GM19043 (cell line): Measurements from ENCODE around the gene TPD52L1.

ENCODE experiments used
- ATAC-seq: cut with Tn5 transposase; IDR thresholded peaks from one replicate; pipeline ENCODE4 v1.9.1; 2021; ENCODE audit warnings: low read depth; ENCODE audit not compliant: unreplicated experiment

TPD52L1 gene

DNA sequence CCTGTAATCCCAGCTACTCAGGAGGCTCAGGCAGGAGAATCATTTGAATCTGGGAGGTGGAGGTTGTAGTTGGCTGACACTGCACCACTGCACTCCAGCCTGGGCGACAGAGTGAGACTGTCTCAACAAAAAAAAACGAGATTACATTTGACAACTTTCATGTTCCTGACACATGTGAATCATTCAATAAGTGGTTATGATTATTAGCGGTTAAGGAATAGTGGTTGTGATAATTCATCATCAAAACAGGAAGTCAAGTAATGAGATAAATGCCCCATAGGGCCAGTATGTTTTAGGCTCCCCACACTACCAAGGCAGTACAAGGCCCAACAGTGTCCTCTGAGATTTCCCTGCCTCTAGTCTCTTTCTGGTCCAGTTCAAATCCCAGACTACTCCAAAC is 145.7 kb downstream of the TPD52L1 start:
- no peak for ATAC-seq

DNA sequence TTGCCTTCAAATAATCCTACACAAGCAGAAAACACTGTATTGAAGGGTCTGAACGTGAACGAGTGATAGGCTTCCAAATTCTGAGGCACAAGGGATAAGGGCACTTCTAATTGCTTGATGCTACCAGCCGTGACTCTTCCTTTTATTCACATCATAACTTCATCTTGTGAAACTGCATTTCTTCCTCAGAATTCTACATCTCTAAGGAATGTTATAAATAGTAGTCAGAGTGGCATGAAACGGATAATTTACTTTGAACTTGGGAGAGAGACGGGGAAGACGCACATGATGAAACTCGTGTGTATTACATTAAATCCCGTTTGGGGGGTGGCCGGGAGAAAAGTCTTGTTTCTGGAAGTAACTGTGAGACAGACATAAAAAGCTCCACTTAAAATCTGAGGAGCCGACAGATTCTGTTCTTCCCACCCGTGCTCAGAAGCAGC is 147.4 kb downstream of the TPD52L1 start:
- no peak for ATAC-seq

DNA sequence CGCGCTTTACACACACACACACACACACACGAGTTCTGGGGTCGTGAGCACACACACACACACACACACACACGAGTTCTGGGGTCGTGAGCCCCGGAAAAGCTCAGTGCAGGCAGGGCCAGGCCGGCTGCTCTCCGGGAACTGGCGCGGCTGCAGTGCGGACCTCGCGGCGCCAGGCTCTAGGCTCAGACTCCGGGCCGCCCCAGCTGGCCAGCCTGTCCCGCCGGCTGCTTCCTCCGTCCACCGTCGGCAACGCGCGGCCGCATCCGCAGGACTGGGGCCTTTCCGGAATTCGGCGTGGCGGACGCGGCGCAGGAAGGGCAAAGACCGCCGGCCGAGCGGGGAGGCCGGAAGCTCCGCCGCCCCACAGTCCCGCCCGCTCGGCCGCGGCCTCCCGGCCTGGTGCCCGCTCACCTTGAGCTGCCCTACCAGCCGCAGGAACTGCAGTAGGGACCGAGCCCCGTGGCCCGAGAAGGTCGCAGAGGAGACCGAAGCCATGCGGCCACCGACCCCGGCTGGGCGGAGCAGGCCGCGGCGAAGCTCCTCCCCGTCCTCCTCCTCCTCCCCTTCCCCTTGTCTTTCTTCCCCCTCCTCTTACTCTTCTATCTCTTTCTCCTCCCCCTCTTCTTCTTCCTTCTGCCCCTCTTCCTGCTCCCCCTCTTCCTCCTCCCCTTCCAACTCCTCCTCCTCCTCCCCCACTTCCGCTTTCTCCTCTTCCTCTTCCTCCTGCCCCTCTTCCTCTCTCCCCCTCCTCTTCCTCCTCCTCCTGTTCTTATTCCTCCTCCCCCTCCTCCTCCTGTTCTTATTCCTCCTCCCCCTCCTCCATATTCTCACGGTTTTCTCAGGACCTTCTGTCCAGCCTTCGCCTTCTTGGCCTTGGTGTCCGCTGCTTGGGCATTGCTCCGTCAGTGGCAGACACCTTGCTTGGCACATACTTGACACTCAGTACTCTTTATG is 148.1 kb downstream of the TPD52L1 start, which contains the start of gene HDDC2:
Gene HDDC2 (minus strand): TSS at position 533 of the 957 bp plus-strand sequence. CDS start 35 bp downstream, at position 498.
- peak; percentile 83 for ATAC-seq

GRCh38 chr6:125302840-125303511 is 149.4 kb downstream of the TPD52L1 start:
- ATAC-seq, result no peak

DNA sequence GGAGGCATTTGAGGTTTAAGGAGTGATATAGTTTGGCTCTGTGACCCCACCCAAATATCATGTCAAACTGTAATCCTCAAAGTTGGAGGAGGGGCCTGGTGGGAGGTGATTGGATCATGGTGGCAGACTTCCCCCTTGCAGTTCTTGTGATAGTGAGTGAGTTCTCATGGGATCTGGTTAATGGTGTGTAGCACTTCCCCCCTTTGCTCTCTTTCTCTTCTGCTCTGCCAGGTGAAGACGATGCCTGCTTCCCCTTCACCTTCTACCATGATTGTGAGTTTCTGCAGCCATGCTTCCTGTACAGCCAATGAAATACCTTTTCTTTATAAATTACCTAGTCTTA is 149.9 kb downstream of the TPD52L1 start:
- no peak for ATAC-seq

DNA sequence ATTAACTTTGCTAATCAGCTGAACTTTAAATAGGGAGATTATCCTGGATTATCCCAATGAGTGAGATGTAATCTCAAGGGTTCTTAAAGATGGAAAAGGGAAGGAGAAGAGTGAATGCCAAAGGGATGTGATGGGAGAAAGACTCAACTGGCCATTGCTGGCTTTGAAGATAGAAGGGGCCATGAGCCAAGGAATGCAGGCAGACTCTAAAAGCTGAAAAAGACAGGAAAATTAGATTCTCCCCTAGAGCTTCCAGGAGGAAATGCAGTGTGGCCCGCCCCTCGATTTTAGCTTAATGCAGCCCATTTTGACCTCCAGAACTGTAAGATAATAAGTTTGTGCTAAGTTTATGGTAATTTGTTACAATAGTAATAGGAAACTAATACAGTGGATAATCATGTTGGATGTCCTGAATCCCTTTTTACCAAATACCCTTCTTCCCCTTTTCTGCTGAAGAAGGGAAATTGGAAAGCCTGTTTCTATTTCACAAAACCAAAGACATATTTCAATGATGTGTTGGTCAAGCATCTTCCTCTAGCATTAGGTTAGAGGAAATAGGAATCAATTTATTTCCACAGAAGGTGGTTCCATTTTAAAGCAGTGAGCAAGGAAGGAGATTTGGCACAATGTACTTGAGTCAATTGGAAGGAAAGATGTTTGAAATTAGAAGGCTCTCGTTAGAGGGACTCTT is 151.5 kb downstream of the TPD52L1 start:
- ATAC-seq, result no peak

- ATAC-seq, result no peak
These were observed 153.2 kb downstream of the TPD52L1 start for GRCh38 chr6:125306756-125307149.

DNA sequence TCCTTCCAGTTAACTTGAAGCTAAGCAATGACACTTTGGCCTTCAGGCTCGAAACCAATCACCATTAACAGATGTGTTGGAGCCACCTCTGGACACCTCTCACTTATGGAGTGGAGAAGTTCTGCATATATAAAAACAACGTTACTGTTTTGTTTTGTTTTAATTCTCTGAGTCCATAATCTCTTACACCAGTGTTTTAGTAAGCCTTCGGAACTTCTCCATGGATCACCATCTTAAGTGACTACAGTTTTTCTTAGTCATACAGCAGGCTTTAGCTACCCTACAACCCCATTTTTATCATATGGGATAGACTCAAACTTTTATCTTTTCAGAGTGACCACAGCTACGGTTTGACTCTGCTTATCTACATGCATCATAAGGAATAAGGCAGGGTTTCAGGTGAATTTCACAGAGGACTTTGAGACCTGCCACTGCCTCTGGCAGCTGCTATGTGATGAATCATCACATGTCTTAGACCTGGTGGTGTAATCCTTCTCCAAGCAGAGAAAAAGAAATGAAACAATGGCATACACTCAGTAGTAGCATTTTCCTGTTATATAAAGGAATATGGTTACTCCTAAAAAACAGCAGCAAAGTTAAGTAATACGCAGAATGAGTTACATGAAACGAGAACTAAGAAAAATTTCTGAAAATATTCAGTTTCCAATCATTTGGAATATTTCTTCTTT is 153.7 kb downstream of the TPD52L1 start:
- no peak for ATAC-seq

GRCh38 chr6:125307964-125308615 is 154.5 kb downstream of the TPD52L1 start:
- no peak for ATAC-seq

GRCh38 chr6:125310994-125311649 is 157.5 kb downstream of the TPD52L1 start:
- peak; percentile 69 for ATAC-seq

GRCh38 chr6:125312478-125312877 is 158.9 kb downstream of the TPD52L1 start:
- ATAC-seq, result no peak

DNA sequence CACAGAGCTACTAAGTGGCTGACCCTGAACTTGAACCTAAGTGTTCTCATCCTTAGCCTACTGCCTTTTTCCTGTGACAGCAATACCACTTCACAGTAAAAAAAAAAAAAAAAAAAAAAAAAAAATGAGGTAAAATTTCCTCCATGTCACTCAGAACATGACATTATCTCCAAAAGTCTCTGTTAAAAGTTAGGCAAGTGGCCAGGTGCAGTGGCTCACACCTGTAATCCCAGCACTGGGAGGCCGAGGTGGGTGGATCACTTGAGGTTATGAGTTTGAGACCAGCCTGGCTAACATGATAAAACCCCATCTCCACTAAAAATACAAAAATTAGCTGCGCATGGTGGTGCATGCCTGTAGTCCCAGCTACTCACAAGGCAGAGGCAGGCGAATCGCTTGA is 159.4 kb downstream of the TPD52L1 start:
- no peak for ATAC-seq
